CD4-positive, alpha-beta T cell (primary cell): ENCODE data around the gene C14orf119. TPM values are rescaled to one million over a fixed set of nuclear protein-coding genes. Genes with fewer than 3 reads are reported as not detected.
A peak's percentile ranks its signal among the peaks of the same experiment; 100 is the strongest.

Experiments
- ATAC-seq: fragments of 200-7000 bp; cut with Tn5 transposase; one replicate; pipeline ENCODE4 v1.10.0; 2022; ENCODE audit warnings: mild to moderate bottlenecking; ENCODE audit not compliant: poor library complexity
- CTCF ChIA-PET: fragments of 350-600 bp; sonication (Branson Sonifier 250); formaldehyde crosslinking; loops from one replicate; lab custom pipeline; 2021; ENCODE audit warnings: antibody characterized with exemption, inconsistent platforms; lab: Charles Lee
- POLR2A ChIA-PET: fragments of 350-600 bp; sonication (Branson Sonifier 250); formaldehyde crosslinking; loops from one replicate; lab custom pipeline; 2021; ENCODE audit warnings: antibody characterized with exemption, inconsistent platforms; lab: Charles Lee
- DNase-seq, 14 experiments: peaks; one replicate each; pipeline ENCODE4 v3.0.0-alpha.2; 2013 to 2020; ENCODE audit warnings: mixed read lengths in 2 of 14
- H3K27ac ChIP-seq, 2 donors: one replicate each; pipeline versions ENCODE4 v1.5.1 to v1.7.0; 2013; ENCODE audit warnings: low read length in 2 of 2, low read depth in 1 of 2, mild to moderate bottlenecking in 1 of 2
- H3K27me3 ChIP-seq, 2 experiments: 1 replicate in 1 of 2; 2 replicates in 1 of 2; pipeline versions ENCODE4 v1.6.1 to v1.7.0; 2013; ENCODE audit warnings: low read length in 2 of 2, control low read depth in 1 of 2, mild to moderate bottlenecking in 1 of 2, moderate library complexity in 1 of 2; ENCODE audit not compliant: insufficient read depth in 2 of 2, control insufficient read depth in 1 of 2
- H3K36me3 ChIP-seq: one replicate; pipeline ENCODE4 v1.6.1; 2013; ENCODE audit warnings: low read length, control low read depth; ENCODE audit not compliant: insufficient read depth
- H3K4me1 ChIP-seq: one replicate; pipeline ENCODE4 v1.6.1; 2013; ENCODE audit warnings: low read length, control low read depth; ENCODE audit not compliant: insufficient read depth
- H3K4me3 ChIP-seq: one replicate; pipeline ENCODE4 v1.5.1; 2013; ENCODE audit warnings: mild to moderate bottlenecking, low read length, moderate library complexity
- H3K9me3 ChIP-seq, 2 experiments: 1 replicate in 1 of 2; 2 replicates in 1 of 2; pipeline versions ENCODE4 v1.6.1 to v1.7.0; 2013; ENCODE audit warnings: low read length in 2 of 2, mild to moderate bottlenecking in 2 of 2, control low read depth in 1 of 2, moderate library complexity in 1 of 2; ENCODE audit not compliant: control insufficient read depth in 1 of 2, insufficient read depth in 1 of 2
- H3K27ac Mint-ChIP-seq: one replicate; pipeline ENCODE4 v1.8.0; 2020; ENCODE audit warnings: mixed read lengths
- H3K27me3 Mint-ChIP-seq: one replicate; pipeline ENCODE4 v1.8.0; 2021; ENCODE audit warnings: mixed read lengths
- H3K36me3 Mint-ChIP-seq: one replicate; pipeline ENCODE4 v1.8.0; 2021; ENCODE audit warnings: low read depth, mixed read lengths
- H3K4me1 Mint-ChIP-seq: one replicate; pipeline ENCODE4 v1.8.0; 2021; ENCODE audit warnings: low read depth, mixed read lengths
- H3K4me3 Mint-ChIP-seq: one replicate; pipeline ENCODE4 v1.8.0; 2020; ENCODE audit warnings: mild to moderate bottlenecking, mixed read lengths
- H3K9me3 Mint-ChIP-seq: one replicate; pipeline ENCODE4 v1.8.0; 2020; ENCODE audit warnings: mixed read lengths
- intact Hi-C, 2 experiments: fragments of 100-400 bp; cut with DNase I in 1 of 2; cut with micrococcal nuclease in 1 of 2; formaldehyde crosslinking; loops; one replicate each; pipeline versions ENCODE4 v1.15.1 to v1.9.0; 2023 to 2025; cut with DNase I, micrococcal nuclease
- total RNA-seq, 174 experiments: library from RNA in 2 of 174; stranded (reverse) in 2 of 174; gene quantifications; one replicate each; pipeline ENCODE4 v1.2.3 and lab custom pipeline; 2021 to 2026
- TF ChIP-seq, protein P1 (sequence below): fragments of 200-600 bp; IDR thresholded peaks from one replicate; pipeline ENCODE4 v1.8.0; 2022; ENCODE audit warnings: antibody characterized with exemption, mild to moderate bottlenecking

The C14orf119 gene
- total RNA-seq, 2 experiments from 2014 or later: 3.1 to 3.9 TPM

DNA sequence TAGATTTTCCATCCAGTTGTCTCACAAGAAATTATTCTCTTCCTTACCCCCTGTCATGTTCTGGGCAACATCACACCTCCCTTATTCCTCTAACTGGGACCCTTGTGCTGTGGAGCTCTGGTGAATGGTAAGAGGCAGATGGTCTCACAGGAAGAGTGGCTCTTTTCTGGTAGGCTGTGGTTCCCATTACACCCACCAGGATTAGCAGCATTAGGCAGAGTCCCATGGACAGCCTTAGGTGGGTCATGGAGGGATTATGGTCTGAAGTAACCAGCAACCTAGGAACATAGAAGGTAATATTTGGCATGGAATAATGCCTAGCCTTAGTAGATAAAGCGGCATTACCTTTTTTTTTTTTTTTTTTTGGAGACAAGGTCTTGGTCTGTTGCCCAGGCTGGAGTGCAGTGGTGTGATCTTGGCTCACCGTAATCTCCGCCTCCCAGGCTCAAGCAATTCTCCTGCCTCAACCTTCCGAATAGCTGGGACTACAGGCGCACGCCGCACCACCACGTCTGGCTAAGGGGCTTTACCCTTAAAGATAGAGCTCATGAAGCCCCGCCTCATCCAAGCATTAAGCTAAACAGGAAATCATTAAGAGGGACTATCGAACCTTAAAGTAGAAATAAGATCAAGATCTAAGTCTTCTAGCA is 4.0 kb downstream of the C14orf119 start:
- no peaks in the 10 kb centered on the region for H3K9me3 Mint-ChIP-seq
- H3K4me3 Mint-ChIP-seq: peak overlapping the region; percentile 49
- H3K4me1 Mint-ChIP-seq: peaks cover 32% of the 10 kb centered on the region

GRCh38 chr14:23101213-23101970 is 6.1 kb downstream of the C14orf119 start:
- CTCF ChIA-PET: interaction anchor here (1.4 to 2.6 kb wide), 2 partner anchors 19 kb away, joined by 3 to 13 read pairs; no protein-coding TSS in a partner anchor
- TF ChIP-seq, protein P1, sequence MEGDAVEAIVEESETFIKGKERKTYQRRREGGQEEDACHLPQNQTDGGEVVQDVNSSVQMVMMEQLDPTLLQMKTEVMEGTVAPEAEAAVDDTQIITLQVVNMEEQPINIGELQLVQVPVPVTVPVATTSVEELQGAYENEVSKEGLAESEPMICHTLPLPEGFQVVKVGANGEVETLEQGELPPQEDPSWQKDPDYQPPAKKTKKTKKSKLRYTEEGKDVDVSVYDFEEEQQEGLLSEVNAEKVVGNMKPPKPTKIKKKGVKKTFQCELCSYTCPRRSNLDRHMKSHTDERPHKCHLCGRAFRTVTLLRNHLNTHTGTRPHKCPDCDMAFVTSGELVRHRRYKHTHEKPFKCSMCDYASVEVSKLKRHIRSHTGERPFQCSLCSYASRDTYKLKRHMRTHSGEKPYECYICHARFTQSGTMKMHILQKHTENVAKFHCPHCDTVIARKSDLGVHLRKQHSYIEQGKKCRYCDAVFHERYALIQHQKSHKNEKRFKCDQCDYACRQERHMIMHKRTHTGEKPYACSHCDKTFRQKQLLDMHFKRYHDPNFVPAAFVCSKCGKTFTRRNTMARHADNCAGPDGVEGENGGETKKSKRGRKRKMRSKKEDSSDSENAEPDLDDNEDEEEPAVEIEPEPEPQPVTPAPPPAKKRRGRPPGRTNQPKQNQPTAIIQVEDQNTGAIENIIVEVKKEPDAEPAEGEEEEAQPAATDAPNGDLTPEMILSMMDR: no peak
- no peak overlapping the region for H3K27ac Mint-ChIP-seq
- ATAC-seq: no peak
- H3K27me3 ChIP-seq: no peaks in the 10 kb centered on the region
- no peak overlapping the region for H3K4me3 Mint-ChIP-seq
- no peaks in the 10 kb centered on the region for H3K9me3 ChIP-seq
- POLR2A ChIA-PET: interaction anchor here (1.0 kb wide), 1 partner anchor 18 kb away, joined by 4 read pairs; no protein-coding TSS in a partner anchor
- no peaks in the 10 kb centered on the region for H3K27me3 Mint-ChIP-seq
- H3K36me3 ChIP-seq: peaks cover 21% of the 10 kb centered on the region
- H3K4me1 ChIP-seq: peaks cover 10% of the 10 kb centered on the region
- no peak overlapping the region for H3K4me3 ChIP-seq
- no peaks in the 10 kb centered on the region for H3K9me3 Mint-ChIP-seq
- intact Hi-C loops: no loop called here
- no peak overlapping the region for H3K27ac ChIP-seq
- peaks cover 30% of the 10 kb centered on the region for H3K36me3 Mint-ChIP-seq
- DNase-seq: no peak
- H3K4me1 Mint-ChIP-seq: peaks cover 31% of the 10 kb centered on the region

More for the DNA sequence above, 4.0 kb downstream of the C14orf119 start:
- CTCF ChIA-PET: interaction anchor here (0.7 to 2.6 kb wide), 5 partner anchors 9 to 45 kb away, joined by 3 to 13 read pairs (median 3); no protein-coding TSS in a partner anchor
- Histone ChIP-seq H3K4me3 (no peak overlapping the region), H3K27me3 (no peaks in the 10 kb centered on the region), H3K9me3 (no peaks in the 10 kb centered on the region), H3K4me1 (peaks cover 18% of the 10 kb centered on the region), H3K36me3 (peaks cover 21% of the 10 kb centered on the region), H3K27ac (no peak overlapping the region)
- POLR2A ChIA-PET: interaction anchor here (0.7 kb wide), 1 partner anchor 21 kb away, joined by 3 read pairs; no protein-coding TSS in a partner anchor
- Mint-ChIP-seq H3K36me3 (peaks cover 30% of the 10 kb centered on the region), H3K27me3 (no peaks in the 10 kb centered on the region), H3K27ac (no peak overlapping the region)
- intact Hi-C loops: loop anchor here (5.0 to 10.0 kb wide), 5 partner anchors 185 to 465 kb away; partner anchors contain the start of genes HOMEZ (in 2 of the 2), AP1G2 (in 1 of the 2), OXA1L (in 1 of the 2) and PABPN1 (in 1 of the 2)
- DNase-seq: no peak
- no peak for ATAC-seq
- TF ChIP-seq, protein P1: no peak

- ChIA-PET POLR2A (interaction anchor here (1.0 kb wide), 1 partner anchor 18 kb away, joined by 4 read pairs; no protein-coding TSS in a partner anchor), CTCF (interaction anchor here (1.4 kb wide), 1 partner anchor 18 kb away, joined by 3 read pairs; no protein-coding TSS in a partner anchor)
- intact Hi-C loops: no loop called here
- Mint-ChIP-seq H3K36me3 (peaks cover 27% of the 10 kb centered on the region), H3K27ac (no peak overlapping the region), H3K9me3 (no peaks in the 10 kb centered on the region), H3K4me1 (peaks cover 24% of the 10 kb centered on the region), H3K27me3 (no peaks in the 10 kb centered on the region), H3K4me3 (no peak overlapping the region)
- TF ChIP-seq, protein P1: no peak
- H3K27ac ChIP-seq: no peak overlapping the region
- no peaks in the 10 kb centered on the region for H3K27me3 ChIP-seq
- H3K4me3 ChIP-seq: no peak overlapping the region
- H3K4me1 ChIP-seq: peaks cover 4% of the 10 kb centered on the region
- peaks cover 21% of the 10 kb centered on the region for H3K36me3 ChIP-seq
- no peaks in the 10 kb centered on the region for H3K9me3 ChIP-seq
- DNase-seq: no peak
- no peak for ATAC-seq
These were observed 6.8 kb downstream of the C14orf119 start for GRCh38 chr14:23101986-23102625.
